Heart left ventricle (tissue), 16 donors: Measurements from ENCODE around the gene TMEM51. TPM values are rescaled to one million over a fixed set of nuclear protein-coding genes. Genes with fewer than 3 reads are reported as not detected.
A peak's percentile ranks its signal among the peaks of the same experiment; 100 is the strongest.

Experiments
- ATAC-seq, 4 donors: fragments of 200-7000 bp; cut with Tn5 transposase; one replicate each; pipeline ENCODE4 v1.9.1; 2020 to 2022; ENCODE audit warnings: moderate library complexity in 4 of 4, mild to moderate bottlenecking in 3 of 4, moderate number of reproducible peaks in 1 of 4
- DNase-seq, 5 donors: peaks; one replicate each; pipeline ENCODE4 v3.0.0-alpha.2; 2020
- H3K27ac ChIP-seq, 12 donors: fragments of 200-600 bp; sonication (generic) in 4 of 12; one replicate each; pipeline versions ENCODE4 v1.5.0 to v1.8.0; 2016 to 2022; ENCODE audit warnings: mild to moderate bottlenecking in 2 of 12
- H3K27me3 ChIP-seq, 9 donors: fragments of 200-600 bp; sonication (generic) in 2 of 9; one replicate each; pipeline versions ENCODE4 v1.5.1 to v1.8.0; 2016 to 2022; ENCODE audit warnings: mild to moderate bottlenecking in 3 of 9
- H3K36me3 ChIP-seq, 9 donors: fragments of 200-600 bp; sonication (generic) in 2 of 9; one replicate each; pipeline versions ENCODE4 v1.5.0 to v1.8.0; 2018 to 2022; ENCODE audit warnings: mild to moderate bottlenecking in 2 of 9
- H3K4me1 ChIP-seq, 12 donors: fragments of 200-600 bp; sonication (generic) in 4 of 12; one replicate each; pipeline versions ENCODE4 v1.5.0 to v1.8.0; 2016 to 2022; ENCODE audit warnings: mild to moderate bottlenecking in 3 of 12
- H3K4me3 ChIP-seq, 12 donors: fragments of 200-600 bp; sonication (generic) in 4 of 12; one replicate each; pipeline versions ENCODE4 v1.5.0 to v1.8.0; 2017 to 2022; ENCODE audit warnings: mild to moderate bottlenecking in 9 of 12, moderate library complexity in 4 of 12
- H3K9me3 ChIP-seq, 12 donors: fragments of 200-600 bp; sonication (generic) in 4 of 12; one replicate each; pipeline versions ENCODE4 v1.5.0 to v1.8.0; 2016 to 2022; ENCODE audit warnings: mild to moderate bottlenecking in 1 of 12
- CTCF ChIP-seq, 12 donors: fragments of 200-600 bp; sonication (generic) in 4 of 12; IDR thresholded peaks; one replicate each; pipeline versions ENCODE4 v1.5.0 to v1.8.0; 2018 to 2022; ENCODE audit warnings: antibody characterized with exemption in 12 of 12, mild to moderate bottlenecking in 5 of 12
- POLR2A ChIP-seq, 2 donors: fragments of 450-650 bp; IDR thresholded peaks; one replicate each; pipeline ENCODE4 v1.6.1; 2017; ENCODE audit warnings: antibody characterized with exemption in 2 of 2, mild to moderate bottlenecking in 2 of 2, moderate library complexity in 2 of 2
- WGBS, 4 donors: extraction: QIAGEN DNeasy Blood & Tissue Kit in 2 of 4; methylation state at CpG; one replicate each; pipeline versions ENCODE4 v1.1.5 to v1.1.7; 2013 to 2018; 5-methylcytosine and 5-hydroxymethylcytosine counted together
- intact Hi-C, 10 donors: fragments of 100-400 bp; cut with DNase I; formaldehyde crosslinking; loops; one replicate each; pipeline versions ENCODE4 v1.11.1 to v1.14.2; 2022
- polyA plus RNA-seq, 2 donors: library from polyadenylated mRNA; stranded (reverse); fragments of 200-250 nt; gene quantifications; one replicate each; pipeline ENCODE4 v1.2.3, GENCODE V29; 2013
- total RNA-seq, 9 donors: library from RNA; depleted of rRNA in 2 of 9; stranded (reverse); fragments of >200 nt in 2 of 9; fragmentation: NEBNext Ultra II Directional in 3 of 9; extraction: Animal tissue kit (Norgen Biotek cat#: 25700) in 3 of 9; gene quantifications; one replicate each; pipeline versions ENCODE4 v1.1.0 to v1.2.4, GENCODE V29; 2016 to 2023
- donor health status: ischemic (EF 13 %, LVEDD 7.1; RV severe dilation, severe dysfunction).
- donor health status: healthy with polysubstance abuse.
- donor health status: DM: no; HTN: yes; CAD: no.
- donor health status: DM: no; HTN: no; CAD: no.
- donor health status: ischemic (EF 25% LVEDD 6.9; RV normal size, moderate dysfunction).
- donor health status: ischemic (EF 25% LVEDD 5.7; RV mildly dilated, moderate dysfunction).
- donor health status: healthy.
- donor health status: DM: yes; HTN: yes; CAD: no.
- donor health status: ischemic (EF 35%, LVEDD 5.7; RV mildly dilated, moderate dysfunction).
- donor health status: nonischemic (EF 11% LVEDD 7.7; RV severe dilation, severe dysfunction).
- donor health status: DM: yes; HTN: yes; CAD: no.
- donor health status: PGD.
- donor health status: ischemic (EF 29% LVEDD 5.4; RV normal size, mild dysfunction).
- donor health status: nonischemic (EF 23%, LVEDD 6.1; RV moderate dilation, normal function).

The TMEM51 gene
- total and polyA plus RNA-seq, 11 donors, result 2.0 to 9.5 (median 3.8) TPM

GRCh38 chr1:15155888-15156741 lies 2.6 kb downstream of the TMEM51 start:
- Histone ChIP-seq H3K4me1 (peaks cover 0 to 80% (median 19%) of the 10 kb centered on the region in 12 donors), H3K9me3 (no peaks in the 10 kb centered on the region), H3K4me3 (peak overlapping the region in 5 of 12 donors; percentile 10 to 26 (median 21)), H3K27me3 (peaks cover 0 to 9% (median 0%) of the 10 kb centered on the region in 9 donors), H3K27ac (peak overlapping the region in 9 of 12 donors; percentile 2 to 91 (median 35)), H3K36me3 (no peaks in the 10 kb centered on the region)
- TF ChIP-seq CTCF (IDR thresholded peaks at IDR 0.05) (no peak), POLR2A (IDR thresholded peaks at IDR 0.05) (no peak)
- ATAC-seq (no peak), DNase-seq (no peak)
- WGBS, 4 donors, result 51 to 63% (median 60%) methylated on average over 8 to 11 of the region's 11 CpGs
- intact Hi-C loops, result loop anchor here in 4 of 10 donors (5.0 to 10.0 kb wide), 3 partner anchors 56 to 279 kb away; partner anchors contain the start of gene CTRC (in 2 of the 4)

GRCh38 chr1:15156807-15157380 lies 3.3 kb downstream of the TMEM51 start:
- 77 to 86% (median 81%) methylated on average over 9 of the region's 9 CpGs for WGBS, 4 donors
- no peak for ATAC-seq
- Histone ChIP-seq H3K4me1 (peaks cover 0 to 77% (median 17%) of the 10 kb centered on the region in 12 donors), H3K36me3 (no peaks in the 10 kb centered on the region), H3K27ac (peak overlapping the region in 7 of 12 donors; percentile 2 to 91 (median 35)), H3K4me3 (peak overlapping the region in 1 of 12 donors; percentile 26), H3K27me3 (peaks cover 0 to 9% (median 0%) of the 10 kb centered on the region in 9 donors), H3K9me3 (no peaks in the 10 kb centered on the region)
- DNase-seq, result no peak
- intact Hi-C loops, result loop anchor here in 4 of 10 donors (5.0 to 10.0 kb wide), 3 partner anchors 55 to 278 kb away; partner anchors contain the start of gene CTRC (in 2 of the 4)
- TF ChIP-seq POLR2A (IDR thresholded peaks at IDR 0.05), result no peak
- TF ChIP-seq CTCF (IDR thresholded peaks at IDR 0.05), result no peak

- no peaks in the 10 kb centered on the region for H3K9me3 ChIP-seq
- intact Hi-C loops, result loop anchor here in 4 of 10 donors (5.0 to 10.0 kb wide), 3 partner anchors 55 to 277 kb away; partner anchors contain the start of gene CTRC (in 2 of the 4)
- H3K27ac ChIP-seq, result peak overlapping the region in 2 of 12 donors; percentile 15 to 91
- no peak for TF ChIP-seq POLR2A (IDR thresholded peaks at IDR 0.05)
- TF ChIP-seq CTCF (IDR thresholded peaks at IDR 0.05), result no peak
- WGBS, 4 donors, result 80 to 87% (median 84%) methylated on average over 17 of the region's 17 CpGs
- H3K27me3 ChIP-seq, result peaks cover 0 to 9% (median 0%) of the 10 kb centered on the region in 9 donors
- H3K36me3 ChIP-seq, result no peaks in the 10 kb centered on the region
- no peak overlapping the region for H3K4me3 ChIP-seq
- DNase-seq (no peak), ATAC-seq (no peak)
- peaks cover 0 to 68% (median 16%) of the 10 kb centered on the region in 12 donors for H3K4me1 ChIP-seq
These were observed 4.2 kb downstream of the TMEM51 start for GRCh38 chr1:15157524-15158399.
